Activated CD8-positive, alpha-beta memory T cell treated with anti-CD3 and anti-CD28 coated beads, Interleukin-2, amount 50 U/mL, for 4 hours (primary cell): ENCODE results near the gene CLCNKA.
"Not testable (repeated sequence)": the region's sequence is repeated elsewhere in the genome, so short reads cannot be mapped to it uniquely, and the experiment has no call there.

Source experiments
- DNase-seq: peaks from one replicate; pipeline ENCODE4 v3.0.0-alpha.2; 2020

Gene CLCNKA

DNA sequence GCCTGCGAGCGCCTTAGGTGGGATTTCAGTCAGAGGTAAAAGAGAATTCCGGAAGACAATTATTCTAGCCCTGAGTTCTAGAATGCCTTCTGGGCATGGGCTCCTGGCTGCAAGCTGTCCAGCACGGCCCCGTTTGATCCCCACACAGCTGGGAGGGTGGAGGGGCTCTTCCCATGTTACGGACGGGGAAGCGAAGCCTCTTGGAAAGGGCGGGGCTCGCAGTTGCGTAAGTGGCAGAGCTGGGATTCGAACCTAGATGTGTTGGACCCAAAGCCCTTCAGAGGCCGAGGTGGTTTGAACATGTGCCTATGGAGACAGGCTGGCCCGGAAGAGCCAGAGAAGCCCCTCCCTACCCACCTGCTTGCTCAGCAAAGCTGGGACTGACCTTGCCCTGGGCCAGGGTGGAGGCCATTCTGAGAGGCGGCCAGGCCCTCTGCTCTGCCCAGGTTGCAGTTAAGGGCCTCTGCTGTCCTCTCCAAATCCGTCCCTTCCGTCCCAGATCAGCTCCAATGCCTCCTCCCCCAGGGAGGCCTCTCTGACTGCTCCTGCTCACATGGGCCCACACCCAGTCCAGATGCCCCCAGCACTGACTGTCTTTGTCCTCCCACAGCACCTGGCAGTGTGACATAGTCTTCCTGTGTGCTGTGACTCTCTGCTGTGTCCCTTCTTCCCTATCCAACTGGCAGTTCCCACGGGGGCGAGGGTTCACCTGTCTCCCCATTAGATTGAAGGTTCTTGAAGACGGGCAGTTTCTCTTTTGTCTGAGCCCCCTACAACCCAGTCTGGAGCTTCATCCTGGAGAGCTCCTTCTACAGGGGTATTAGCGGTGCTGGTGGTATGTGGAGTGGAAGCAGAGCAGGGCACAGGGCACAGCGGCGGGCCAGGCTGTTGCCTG, 2.8 kb upstream of the CLCNKA start:
- no peak for DNase-seq

DNA sequence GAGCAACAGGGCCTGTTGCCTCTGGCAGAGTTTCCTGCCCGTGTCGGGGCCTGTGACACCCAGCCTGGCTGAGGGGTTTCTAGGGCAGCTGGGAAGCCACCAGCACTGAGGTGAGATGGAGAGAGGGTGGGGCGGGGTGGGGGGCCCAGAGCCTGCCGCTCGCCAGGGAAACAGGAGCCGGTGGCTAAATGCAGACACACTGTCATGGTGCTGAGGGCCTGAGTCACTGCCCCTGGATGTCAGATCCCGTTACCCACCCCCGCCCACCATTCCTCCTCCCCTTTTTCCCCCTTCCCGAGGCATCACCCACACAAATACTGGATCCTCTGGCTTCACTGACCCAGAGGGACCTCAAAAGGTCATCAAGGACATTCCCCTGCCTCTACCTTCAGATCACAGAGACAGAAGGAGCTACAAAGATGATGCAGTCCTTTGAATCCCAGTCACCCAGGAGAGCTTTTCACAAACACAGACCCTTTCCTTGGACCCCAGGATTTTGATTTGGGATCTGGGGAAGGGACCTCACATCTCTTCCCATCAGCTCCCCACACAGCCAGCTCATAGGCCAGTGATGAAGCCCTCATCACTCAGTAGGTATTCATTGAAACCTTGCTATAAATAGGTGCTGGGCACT, 2.1 kb upstream of the CLCNKA start:
- no peak for DNase-seq

DNA sequence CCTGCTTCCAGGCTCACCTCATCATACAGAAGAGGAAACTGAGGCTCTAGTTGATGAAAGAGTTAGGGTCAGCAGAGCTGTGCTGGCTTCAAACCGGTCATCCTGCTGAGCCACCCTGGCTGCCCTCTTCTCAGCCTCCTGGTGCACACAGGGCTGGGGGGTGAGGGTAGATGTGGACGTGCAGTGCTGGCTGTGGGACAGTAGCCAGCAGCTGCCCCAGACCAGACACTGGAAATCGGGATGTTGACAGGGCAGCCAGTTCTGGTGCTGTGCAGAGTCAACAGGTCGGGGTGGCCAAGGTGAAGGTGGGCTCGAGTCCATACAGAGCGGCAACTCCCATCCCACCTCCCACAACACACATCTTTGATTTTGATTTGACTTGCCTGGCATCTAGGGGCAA, 1.5 kb upstream of the CLCNKA start:
- no peak for DNase-seq

DNA sequence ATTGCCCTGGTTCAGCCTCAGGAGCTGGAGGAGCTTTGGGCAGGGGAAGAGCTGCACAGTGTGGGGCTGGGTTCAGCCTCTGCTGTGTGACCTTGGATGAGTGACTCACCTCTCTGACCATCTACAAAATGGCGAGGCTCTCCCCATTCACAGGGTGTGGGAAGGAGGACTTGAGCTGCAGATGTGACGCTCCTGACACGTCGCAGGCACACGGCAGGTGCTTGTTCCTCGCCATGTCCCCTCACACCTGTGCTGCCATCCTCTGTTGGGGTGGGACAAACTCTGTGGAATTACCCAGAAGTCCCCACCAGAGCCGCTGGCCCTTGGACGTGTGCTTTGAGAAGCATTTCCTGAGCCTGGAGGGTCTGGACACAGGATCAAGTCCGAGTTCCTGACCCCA, 958 bp upstream of the CLCNKA start:
- DNase-seq = not testable (repeated sequence)

DNA sequence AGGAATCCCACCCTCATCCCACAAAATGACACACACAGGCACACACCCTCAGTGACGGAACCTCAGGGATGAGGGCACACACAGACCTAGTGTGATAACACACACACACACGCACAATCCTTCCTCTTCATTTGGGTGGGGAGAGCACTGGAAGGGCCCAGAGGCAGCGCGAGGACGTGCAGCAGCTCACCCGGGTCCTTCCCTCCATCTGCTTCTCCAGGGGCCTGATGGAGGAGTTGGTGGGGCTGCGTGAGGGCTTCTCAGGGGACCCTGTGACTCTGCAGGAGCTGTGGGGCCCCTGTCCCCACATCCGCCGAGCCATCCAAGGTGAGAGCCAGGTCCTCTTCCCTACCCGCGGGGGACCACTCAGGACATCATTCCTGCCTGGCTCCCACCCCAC, 557 bp downstream of the CLCNKA start:
- DNase-seq = no peak

DNA sequence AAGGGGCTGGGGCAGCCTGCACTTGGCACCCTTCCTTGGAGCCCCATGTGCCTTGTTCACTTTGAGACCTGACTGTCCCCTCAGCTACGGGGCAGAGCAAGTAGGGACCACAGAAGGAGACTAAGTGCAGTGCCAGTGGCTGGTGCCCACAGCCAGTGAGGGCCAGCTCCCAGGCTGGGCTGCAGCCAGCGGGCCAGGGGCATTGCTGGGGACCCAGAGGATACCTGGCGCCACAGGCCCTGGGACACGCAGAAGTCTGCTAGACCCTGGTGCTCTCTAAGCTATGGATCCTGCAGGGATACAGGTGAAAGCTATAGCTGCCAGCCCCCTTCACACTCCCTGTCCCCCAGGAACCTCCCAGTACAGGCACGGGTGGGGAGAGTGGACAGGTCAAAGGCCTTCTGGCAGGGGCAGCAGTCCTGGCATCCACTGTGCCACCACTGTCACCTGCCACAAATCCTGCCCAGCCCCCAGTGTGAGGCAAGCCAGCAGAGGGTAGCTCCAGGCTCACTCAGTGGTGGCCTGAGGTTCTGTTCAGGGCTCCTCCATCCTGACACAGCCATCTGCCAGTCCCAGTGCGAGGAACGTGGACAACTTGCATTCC, 1.3 kb downstream of the CLCNKA start:
- no peak for DNase-seq

DNA sequence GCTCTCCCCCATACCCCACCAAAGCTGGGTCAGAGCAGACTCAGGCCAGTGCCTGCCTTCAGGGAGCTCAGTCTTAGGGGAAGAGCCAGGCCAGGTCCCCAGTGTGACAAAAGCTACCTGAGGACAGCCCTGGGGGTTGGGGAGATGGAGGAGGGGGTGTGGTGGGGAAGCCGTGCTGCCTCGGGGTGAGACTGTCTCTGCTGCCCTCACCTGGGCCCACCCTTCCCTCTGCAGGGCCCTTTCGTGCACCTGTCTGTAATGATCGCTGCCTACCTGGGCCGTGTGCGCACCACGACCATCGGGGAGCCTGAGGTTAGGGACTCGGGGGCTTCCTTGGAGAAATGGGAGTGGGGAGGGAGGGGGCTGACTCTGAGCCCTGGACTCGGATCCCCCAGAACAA, 4.5 kb downstream of the CLCNKA start:
- DNase-seq = not testable (repeated sequence)

DNA sequence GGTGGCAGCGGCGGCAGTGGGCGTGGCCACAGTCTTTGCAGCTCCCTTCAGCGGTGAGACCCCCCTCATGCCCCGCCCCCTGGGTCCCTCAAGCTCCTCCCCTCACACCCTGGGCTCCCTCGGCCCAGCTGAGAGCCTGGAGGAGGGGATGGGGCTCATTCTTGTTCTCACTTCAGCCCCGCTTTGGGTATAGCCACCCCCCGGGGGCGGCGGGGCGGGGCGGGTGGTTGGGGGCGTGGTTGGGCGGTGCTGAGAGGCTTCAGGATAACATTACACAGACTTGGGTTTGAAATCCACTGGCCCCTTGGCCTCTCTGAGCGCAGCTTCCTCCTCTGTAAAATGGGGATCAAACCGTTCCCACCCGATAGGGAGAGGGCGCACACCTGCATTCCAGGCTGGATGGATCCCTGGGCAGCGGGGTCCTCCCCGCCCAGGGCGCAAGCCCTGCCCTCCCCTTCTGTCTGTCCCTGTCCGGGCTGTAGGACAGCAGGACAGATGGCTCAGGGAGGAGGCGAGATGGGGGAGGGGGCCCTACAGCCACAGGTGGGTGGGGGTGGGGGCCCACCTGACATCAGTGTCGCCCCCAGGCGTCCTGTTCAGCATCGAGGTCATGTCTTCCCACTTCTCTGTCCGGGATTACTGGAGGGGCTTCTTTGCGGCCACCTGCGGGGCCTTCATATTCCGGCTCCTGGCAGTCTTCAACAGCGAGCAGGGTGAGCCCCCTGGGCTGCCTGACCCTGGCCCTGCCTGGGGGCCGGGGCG, 5.1 kb downstream of the CLCNKA start:
- DNase-seq = peak; percentile 57

DNA sequence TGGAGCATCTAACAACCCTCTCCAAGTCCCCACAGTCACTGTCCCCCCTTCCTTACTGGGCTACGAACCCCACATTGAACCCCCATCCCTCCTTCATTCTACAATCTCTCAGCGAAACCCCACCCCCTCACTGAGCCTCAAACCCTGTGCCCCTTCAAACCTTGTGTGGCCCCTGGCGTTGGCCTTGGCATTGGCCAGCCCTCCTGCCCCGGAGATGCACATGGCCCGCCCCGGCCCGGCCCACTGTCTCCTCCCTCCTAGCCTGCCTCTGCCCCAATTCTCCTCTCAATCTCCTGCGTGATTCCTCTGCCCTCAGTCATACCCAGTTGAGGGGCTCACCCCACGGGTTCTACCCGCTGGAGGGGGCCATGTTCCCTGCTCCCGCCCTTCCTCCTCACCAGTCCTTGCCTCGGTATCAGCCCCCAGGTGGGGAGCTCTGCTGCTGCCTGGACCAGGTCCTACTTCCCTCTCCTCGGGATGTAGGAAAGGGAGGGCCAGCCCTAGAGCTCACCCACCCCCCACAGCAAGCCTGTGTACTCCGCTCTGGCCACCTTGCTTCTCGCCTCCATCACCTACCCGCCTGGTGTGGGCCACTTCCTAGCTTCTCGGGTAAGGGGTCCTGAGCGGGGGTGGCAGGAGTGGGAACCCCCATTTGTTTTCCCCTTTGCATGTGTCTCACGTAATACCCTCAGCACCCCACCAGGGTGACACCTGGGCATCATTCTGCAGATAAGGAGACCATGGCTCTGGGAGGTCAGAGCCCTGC, 6.6 kb downstream of the CLCNKA start:
- no peak for DNase-seq

DNA sequence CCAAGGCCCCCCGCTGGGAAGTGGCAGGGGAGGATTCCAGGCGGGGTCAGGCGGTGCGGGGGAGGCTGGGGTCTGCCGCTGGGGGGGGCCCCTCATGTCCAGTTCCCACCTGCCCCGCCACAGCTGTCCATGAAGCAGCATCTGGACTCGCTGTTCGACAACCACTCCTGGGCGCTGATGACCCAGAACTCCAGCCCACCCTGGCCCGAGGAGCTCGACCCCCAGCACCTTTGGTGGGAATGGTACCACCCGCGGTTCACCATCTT, 7.1 kb downstream of the CLCNKA start:
- not testable (repeated sequence) for DNase-seq

DNA sequence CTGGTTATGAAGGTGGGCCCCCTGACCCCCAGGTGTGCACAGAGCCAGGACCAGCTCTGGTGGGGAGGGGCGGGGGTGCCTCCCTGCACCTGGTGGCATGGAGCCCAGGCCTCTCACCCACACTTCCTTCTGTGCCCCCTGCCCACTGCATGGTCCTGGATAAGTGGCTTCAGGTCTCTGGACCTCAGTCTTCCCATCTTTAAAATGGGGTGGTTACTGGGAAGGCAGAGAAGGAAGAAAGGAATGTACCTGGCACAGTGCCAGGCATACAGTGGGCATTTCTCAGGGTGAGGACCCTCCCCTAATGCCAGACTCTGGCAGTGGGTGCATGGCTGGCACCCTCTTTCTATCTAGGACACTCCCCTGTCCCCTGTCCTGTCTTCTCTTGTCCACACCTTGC, 7.5 kb downstream of the CLCNKA start:
- no peak for DNase-seq

DNA sequence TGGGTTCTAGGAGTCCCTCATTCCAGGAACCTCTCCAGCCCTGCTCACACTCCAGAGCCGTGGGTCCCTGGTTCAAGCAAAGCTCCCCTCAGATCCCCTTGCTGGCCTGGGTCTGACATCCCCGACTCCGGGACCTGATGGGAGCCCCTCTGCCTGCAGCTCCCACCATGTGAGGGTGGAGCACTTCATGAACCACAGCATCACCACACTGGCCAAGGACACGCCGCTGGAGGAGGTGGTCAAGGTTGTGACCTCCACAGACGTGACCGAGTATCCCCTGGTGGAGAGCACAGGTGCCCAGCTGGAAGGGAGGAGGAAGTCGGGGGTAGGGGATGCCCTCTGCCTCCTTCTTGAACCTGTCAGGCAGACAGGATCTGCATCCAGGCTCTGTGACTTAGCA, 9.7 kb downstream of the CLCNKA start:
- DNase-seq = no peak

DNA sequence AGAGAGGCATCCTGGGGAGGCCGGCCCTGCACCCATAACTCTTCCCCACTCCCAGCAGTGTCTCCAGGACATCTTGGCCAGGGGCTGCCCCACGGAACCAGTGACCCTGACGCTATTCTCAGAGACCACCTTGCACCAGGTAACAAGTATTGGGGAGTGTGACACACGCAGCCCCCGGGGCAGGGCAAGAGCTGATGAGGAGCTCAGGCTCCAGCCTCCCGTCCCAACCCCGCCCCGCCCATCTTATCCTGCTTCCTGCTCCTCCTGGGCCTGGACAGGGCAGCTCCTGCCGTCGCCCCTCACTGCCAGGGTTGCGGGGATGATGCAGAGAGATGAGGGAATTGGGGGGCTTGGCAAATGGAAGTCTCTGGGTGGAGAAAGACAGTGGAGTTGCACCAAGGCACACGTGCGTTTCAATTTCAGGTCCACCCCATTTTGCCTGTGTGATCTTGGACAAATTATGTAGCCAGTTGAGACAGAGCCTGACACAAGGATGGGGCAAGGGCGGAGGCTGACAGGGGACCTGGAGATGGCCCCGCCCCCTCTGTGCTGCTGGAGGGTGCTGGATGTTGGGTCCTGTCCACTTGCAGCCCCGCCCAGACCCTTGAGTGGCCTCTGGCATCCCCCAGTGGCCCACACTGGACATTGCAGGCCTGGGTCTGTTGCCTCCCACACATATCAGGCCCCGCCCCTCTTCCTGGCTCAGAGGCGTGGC, 10.7 kb downstream of the CLCNKA start:
- DNase-seq = peak; percentile 42

DNA sequence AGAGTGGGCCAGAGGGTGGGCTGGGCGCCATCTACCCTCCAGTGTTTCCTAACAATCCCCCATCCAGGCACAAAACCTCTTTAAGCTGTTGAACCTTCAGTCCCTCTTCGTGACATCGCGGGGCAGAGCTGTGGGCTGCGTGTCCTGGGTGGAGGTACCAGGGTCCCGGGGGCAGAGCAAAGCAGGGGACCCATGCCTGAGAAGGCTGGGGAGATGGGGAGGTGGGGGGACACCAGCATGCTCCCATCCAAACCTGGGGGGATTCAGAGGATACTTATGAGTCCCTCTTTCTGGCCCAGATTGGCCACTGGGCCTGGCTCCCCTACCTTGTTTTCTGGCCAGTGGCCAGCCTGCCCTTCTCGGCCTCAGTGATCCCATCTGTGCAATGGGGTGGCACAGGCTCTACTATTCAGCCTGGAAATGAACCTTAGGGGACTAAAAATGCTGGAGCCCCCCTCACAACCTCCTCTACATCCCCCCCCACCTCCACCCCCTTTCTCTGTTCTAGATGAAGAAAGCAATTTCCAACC, 11.3 kb downstream of the CLCNKA start:
- DNase-seq = not testable (repeated sequence)

DNA sequence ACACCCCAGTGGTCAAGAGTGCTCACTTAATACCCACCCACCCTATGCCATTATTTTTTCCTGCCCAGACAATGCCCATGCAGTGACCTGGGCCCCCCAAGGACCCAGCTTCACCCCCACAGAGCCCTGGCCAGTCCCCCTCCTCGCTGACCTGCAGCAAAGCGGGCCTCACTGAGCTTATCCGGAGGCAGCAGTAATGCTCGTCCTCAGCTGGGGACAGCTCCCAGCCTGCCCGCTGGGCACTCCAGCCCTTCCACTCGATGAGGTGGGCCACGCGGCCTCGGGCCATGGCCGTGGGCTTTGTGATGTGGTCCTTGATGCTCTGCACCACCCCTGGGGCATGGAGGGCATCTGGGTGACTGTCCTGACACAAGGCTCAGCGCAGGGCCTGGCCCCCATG, 14.6 kb downstream of the CLCNKA start:
- DNase-seq = not testable (repeated sequence)

DNA sequence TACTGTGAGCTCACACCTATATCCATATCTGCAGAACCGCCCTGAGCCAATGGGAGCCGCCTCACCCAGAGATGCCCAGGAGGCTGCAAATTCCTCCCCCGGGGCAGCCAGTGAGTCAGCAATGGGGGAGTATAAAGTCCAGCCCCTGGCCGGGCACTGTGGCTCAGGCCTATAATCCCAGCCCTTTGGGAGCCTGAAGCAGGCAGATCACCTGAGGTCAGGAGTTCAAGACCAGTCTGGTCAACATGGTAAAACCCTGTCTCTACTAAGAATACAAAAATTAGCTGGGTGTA, 16.7 kb downstream of the CLCNKA start:
- DNase-seq = no peak

DNA sequence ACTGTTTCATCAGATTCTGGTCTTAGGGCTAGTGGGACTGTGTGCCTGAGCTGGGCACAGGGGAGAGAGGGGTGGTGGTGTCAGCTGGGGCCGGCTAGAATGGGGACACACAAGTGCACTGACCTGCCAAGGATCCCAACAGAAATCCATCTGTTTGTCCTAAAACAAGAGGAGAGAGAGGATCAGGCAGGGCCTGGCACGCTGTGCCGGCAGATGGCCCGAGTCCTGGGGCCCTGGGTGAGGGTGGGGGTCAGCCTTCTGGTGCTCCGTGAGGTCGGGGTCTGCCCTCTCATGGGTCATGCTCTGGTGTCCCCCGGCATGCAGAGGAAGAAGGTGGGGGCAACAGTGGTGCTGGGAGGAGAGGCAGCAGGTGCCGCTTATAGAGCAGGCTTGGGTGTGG, 18.0 kb downstream of the CLCNKA start:
- not testable (repeated sequence) for DNase-seq

DNA sequence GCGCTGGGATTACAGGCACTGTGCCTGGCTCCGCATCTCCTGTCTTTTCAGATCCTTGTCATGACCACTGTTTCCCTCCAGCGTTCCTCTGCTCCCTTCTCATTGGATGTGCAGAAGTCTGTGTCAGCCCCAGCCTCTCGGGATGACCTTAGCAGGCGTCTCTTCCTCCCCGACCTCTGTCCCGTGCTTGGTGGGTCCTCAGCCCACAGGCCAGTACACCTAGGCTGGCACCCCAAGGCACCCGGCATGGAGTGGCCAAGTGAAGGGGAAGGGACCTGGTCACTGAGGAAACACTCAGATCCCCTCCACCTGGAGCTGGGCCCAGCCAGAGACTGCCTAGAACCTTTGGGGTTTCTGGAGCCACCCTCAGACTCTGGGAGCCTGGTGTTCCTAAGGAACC, 19.4 kb downstream of the CLCNKA start:
- DNase-seq = no peak

DNA sequence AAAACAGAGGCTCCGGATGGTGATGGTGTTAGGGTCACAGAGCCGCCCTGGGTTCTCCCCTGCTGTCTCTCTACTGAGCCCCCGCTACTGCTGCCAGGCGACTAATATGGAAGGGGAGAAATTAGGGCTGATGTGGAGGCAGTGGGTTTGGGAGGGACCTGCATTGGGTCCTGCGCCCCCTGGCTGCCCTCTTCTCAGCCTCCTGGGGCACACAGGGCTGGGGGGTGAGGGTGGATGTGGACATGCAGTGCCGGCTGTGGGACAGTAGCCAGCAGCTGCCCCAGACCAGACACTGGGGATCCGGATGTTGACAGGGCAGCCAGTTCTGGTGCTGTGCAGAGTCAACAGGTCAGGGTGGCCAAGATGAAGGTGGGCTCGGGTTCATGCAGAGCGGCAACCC, 20.3 kb downstream of the CLCNKA start:
- no peak for DNase-seq

DNA sequence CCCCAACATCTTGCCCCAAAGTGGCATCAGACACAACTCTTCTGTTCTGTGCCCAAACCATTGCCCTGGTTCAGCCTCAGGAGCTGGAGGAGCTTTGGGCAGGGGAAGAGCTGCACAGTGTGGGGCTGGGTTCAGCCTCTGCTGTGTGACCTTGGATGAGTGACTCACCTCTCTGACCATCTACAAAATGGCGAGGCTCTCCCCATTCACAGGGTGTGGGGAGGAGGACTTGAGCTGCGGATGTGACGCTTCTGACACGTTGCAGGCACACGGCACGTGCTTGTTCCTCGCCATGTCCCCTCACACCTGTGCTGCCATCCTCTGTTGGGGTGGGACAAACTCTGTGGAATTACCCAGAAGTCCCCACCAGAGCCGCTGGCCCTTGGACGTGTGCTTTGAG, 20.8 kb downstream of the CLCNKA start:
- not testable (repeated sequence) for DNase-seq

DNA sequence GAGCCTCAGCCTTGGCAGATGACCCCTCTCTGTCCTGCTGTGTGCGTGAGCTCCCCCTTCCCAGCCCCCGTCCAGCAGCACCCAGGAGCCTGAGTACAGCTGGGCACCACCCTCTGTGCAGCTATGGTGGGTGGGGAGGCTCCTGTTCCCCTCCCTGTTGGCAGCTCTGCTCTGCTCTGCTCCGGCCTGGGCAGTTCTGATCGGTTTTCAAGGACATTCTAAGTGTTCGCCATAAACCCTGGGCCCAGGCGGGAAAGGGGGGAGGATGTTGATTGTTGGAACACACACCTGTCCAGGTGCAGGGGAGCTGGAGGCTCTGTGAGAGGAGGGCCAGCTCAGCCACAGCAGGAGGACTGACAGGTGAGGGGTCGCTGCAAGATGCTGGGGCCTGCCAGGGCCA, 21.7 kb downstream of the CLCNKA start, which contains the start of gene CLCNKB:
Gene CLCNKB (plus strand): TSS at position 262 of the 400 bp plus-strand sequence. CDS start 711 bp downstream, outside the sequence.
- no peak for DNase-seq

DNA sequence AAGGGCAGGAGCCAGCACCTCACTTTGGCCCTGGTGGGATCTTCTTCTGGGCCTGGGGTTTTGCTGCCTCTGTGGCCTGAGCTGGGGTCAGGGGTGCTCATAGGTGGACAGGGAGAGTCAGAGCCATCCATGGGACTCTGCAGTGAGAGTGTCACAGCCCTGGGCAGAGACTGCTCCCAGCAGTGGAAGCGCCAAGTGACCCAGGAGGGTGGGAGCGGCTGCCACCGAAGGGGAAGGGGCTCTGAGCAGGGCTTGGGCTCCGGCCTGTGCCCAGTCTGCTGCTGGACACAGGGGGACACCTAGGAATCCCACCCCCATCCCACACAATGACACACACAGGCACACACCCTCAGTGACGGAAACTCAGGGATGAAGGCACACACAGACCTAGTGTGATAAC, 22.1 kb downstream of the CLCNKA start:
- no peak for DNase-seq
